OCI-LY3 (cell line): ENCODE measurements around the gene PTPRN2.

Source experiments
- CTCF ChIP-seq: fragments of 200-600, 300-600 bp; sonication (generic); IDR thresholded peaks from 2 replicates; pipeline ENCODE4 v1.5.1; 2014; ENCODE audit warnings: antibody characterized with exemption, low read length, low read depth
- EZH2phosphoT487 ChIP-seq: fragments of 200-600 bp; shearing (Covaris generic); IDR thresholded peaks from 2 replicates; pipeline ENCODE4 v1.6.1; 2018; ENCODE audit warnings: antibody characterized with exemption, mixed run types, low read depth

- no peak for TF ChIP-seq CTCF
- TF ChIP-seq EZH2phosphoT487: no peak
These were observed 883.3 kb downstream of the PTPRN2 start for GRCh38 chr7:157704365-157704764.
